HG03565 (cell line): Measurements from ENCODE around the gene SLC45A1.
"Not testable (repeated sequence)": the region's sequence is repeated elsewhere in the genome, so short reads cannot be mapped to it uniquely, and the experiment has no call there.

Source experiments
- ATAC-seq: cut with Tn5 transposase; IDR thresholded peaks from one replicate; pipeline ENCODE4 v1.9.1; 2021; ENCODE audit warnings: mild to moderate bottlenecking, moderate library complexity; ENCODE audit not compliant: unreplicated experiment

Gene SLC45A1

GRCh38 chr1:8317647-8318381 lies at the start of gene SLC45A1:
Gene SLC45A1 (plus strand): TSS chr1:8318114. CDS start chr1:8324330, 6,216 bp downstream.
- no peak for ATAC-seq

- ATAC-seq = no peak
Observed at GRCh38 chr1:8273036-8273435, 44.9 kb upstream of the SLC45A1 start.

GRCh38 chr1:8274352-8274751 lies 43.6 kb upstream of the SLC45A1 start:
- no peak for ATAC-seq

- no peak for ATAC-seq
Observed at GRCh38 chr1:8276173-8276914, 41.6 kb upstream of the SLC45A1 start.

GRCh38 chr1:8276932-8277331 lies 41.0 kb upstream of the SLC45A1 start:
- no peak for ATAC-seq

GRCh38 chr1:8278677-8279076 lies 39.2 kb upstream of the SLC45A1 start:
- not testable (repeated sequence) for ATAC-seq

GRCh38 chr1:8281843-8282509 lies 35.9 kb upstream of the SLC45A1 start:
- no peak for ATAC-seq

- ATAC-seq = peak; percentile 92
Observed at GRCh38 chr1:8283058-8283884, 34.6 kb upstream of the SLC45A1 start.

DNA sequence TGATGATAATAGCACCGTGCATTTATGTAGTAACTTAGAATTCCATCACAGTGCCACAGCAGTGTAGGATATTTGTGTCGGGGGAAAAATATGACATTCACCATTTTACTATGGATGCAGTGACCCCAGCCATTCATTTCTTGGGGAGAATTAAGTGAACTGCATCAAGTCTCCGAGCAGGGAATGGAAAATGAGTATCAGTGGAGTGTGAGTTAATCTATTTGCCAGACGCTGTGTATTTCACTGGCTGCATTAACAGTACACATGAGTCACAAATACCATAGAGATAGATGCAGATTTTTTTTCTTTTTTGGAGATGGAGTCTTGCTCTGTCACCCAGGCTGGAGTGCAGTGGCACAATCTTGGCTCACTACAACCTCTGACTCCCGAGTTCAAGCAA lies 33.8 kb upstream of the SLC45A1 start:
- ATAC-seq = no peak

GRCh38 chr1:8285103-8285502 lies 32.8 kb upstream of the SLC45A1 start:
- no peak for ATAC-seq

DNA sequence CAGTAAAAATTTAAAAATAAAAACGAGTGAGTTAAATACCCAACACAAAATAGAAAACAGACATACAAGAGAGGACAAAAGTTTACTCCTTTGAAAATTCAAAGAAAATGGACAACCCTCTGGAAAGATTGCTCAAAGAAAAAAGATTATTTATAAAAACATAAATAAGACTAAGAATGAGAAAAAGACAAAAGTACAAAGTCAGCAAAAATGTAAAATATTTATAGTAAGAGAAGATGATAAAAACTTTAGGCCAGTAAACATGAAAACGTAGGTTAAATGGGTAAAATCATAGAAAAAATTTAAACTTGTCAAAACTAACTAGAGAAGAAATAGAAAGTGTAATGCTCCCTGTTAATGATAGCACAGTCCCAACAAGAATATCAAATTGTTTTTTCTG lies 31.9 kb upstream of the SLC45A1 start:
- ATAC-seq = no peak

DNA sequence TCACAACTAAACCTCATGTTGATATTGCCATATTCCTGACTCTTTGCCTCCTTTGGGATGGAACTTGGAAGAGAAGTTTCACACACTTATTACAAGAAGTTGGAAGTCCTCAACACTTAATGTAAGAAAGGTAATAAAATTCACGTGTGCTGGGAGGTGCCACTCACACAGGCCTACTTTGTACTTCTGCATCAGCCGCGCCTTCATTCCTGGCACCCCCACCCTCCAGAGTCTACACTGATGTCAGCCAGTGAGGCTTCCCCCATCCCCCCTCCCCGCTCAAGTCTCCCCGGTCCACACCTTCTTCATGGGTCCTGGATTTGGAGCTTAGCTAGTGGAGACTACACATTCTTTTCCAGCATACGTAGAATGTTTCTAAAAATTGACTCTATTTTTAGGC lies 24.8 kb upstream of the SLC45A1 start:
- ATAC-seq = no peak

DNA sequence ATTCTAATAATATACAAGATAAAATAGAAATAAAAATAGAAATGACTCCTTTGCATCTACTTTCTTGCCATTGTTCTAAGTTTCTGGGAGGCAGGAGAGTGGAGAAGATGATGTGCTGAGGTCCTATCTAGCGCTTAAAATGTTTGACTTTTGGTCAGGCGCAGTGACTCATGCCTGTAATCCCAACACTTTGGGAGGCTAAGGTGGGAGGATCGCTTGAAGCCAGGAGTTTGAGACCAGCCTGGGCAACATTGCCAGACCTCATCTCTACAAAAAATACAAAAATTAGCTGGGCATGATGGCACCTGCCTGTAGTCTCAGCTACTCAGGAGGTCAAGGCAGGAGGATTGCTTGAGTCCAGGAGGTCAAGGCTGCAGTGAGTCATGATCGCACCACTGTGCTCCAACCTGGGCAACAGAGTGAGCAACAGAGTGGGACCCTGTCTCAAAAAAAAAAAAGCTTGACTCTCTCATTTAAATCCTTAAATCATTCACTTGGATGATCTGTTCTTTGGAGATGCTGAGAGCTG lies 24.2 kb upstream of the SLC45A1 start:
- ATAC-seq = no peak

DNA sequence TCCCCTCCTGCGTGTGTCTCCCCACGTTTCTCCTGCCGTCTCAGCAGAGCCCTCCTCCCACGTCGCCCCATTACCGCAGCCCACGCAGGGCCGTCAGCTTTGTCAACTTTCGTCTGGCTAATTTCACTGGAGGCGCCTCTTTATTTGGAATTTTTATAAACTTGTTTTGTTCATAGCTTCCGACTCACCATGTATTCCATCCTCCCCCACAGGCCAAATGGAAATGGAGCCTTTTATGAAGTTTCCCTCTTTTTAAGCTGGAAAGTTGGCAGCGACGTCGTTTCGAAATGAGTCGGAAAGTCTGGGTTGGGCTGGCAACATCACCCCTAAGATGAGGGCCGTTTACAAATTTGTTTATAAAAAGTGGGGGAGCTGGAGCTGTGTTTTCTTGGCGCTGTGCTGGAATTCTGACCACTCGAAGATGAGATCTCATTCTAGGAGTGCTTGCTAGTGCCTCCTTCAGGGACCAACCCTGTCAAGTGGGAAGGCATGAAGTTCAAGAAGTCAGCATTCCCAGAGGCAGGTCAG lies 23.7 kb upstream of the SLC45A1 start:
- no peak for ATAC-seq

GRCh38 chr1:8297245-8297644 lies 20.7 kb upstream of the SLC45A1 start:
- no peak for ATAC-seq

DNA sequence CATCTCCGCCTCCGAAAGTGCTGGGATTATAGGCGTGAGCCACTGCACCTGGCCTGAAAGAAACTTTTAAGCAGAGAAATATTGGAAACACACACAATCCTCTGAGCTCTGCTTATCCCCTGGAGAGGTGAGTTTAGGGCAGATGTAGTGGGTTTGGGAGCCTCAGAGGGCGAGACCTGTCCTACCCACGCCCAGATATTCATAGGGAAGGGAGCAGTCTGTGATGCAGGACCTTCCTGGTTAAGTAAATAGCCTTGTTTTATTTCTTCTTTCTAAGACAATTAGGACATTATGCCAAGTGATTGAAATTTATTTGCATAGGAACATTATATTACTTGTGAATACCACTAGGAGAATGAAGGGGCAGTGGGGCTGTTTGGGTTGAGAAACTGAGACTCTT lies 18.0 kb upstream of the SLC45A1 start:
- no peak for ATAC-seq

GRCh38 chr1:8302081-8302956 lies 15.6 kb upstream of the SLC45A1 start:
- ATAC-seq = no peak

GRCh38 chr1:8303141-8303540 lies 14.8 kb upstream of the SLC45A1 start:
- no peak for ATAC-seq

- no peak for ATAC-seq
Observed at GRCh38 chr1:8303876-8304275, 14.0 kb upstream of the SLC45A1 start.

DNA sequence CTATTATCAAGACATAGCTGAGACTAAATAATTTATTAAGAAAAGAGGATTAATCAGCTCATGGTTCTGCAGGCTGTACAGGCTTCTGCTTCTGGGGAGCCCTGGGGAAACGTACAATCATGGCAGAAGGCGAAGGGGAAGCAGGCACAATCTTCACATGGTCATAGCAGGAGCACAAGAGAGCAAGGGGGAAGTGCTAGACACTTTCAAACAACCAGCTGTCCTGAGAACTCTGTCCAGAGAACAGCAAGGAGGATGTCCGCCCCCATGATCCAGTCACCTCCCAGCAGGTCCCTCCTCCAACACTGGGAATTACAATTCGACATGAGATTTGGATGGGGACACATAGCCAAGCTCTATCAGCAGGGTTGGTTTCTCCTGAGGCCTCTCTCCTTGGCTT lies 10.3 kb upstream of the SLC45A1 start:
- ATAC-seq = no peak
